WERI-Rb-1 (cell line): ENCODE measurements around the gene PRR3.

Source experiments
- DNase-seq: peaks from one replicate; pipeline ENCODE4 v3.0.0-alpha.2; 2020
- H3K27ac ChIP-seq: fragments of 250-450 bp; sonication (Bioruptor Pico); 2 replicates; pipeline ENCODE4 v1.5.1; 2020; ENCODE audit warnings: mild to moderate bottlenecking, moderate library complexity
- H3K27me3 ChIP-seq: fragments of 250-450 bp; sonication (Bioruptor Pico); 2 replicates; pipeline ENCODE4 v1.5.1; 2021; ENCODE audit warnings: mild to moderate bottlenecking, low read depth, moderate library complexity; ENCODE audit not compliant: insufficient read depth, severe bottlenecking
- H3K36me3 ChIP-seq: fragments of 250-450 bp; sonication (Bioruptor Pico); 2 replicates; pipeline ENCODE4 v1.5.1; 2020; ENCODE audit warnings: mild to moderate bottlenecking, moderate library complexity
- H3K4me3 ChIP-seq: 2 replicates; pipeline ENCODE4 v1.5.1; 2011; ENCODE audit warnings: low read depth, mild to moderate bottlenecking, control low read depth, low read length
- H3K9me3 ChIP-seq: fragments of 250-450 bp; sonication (Bioruptor Pico); 2 replicates; pipeline ENCODE4 v1.5.1; 2021; ENCODE audit warnings: mild to moderate bottlenecking, moderate library complexity; ENCODE audit not compliant: severe bottlenecking
- CTCF ChIP-seq: IDR thresholded peaks from 2 replicates; pipeline ENCODE4 v1.5.1; 2011; ENCODE audit warnings: low read depth, mild to moderate bottlenecking, control low read depth, inconsistent platforms, low read length

Gene PRR3

GRCh38 chr6:30572148-30572547, 15.1 kb downstream of the PRR3 start:
- peak overlapping the region; percentile 95 for H3K27ac ChIP-seq
- TF ChIP-seq CTCF: no peak

GRCh38 chr6:30573113-30573512, 16.0 kb downstream of the PRR3 start:
- Histone ChIP-seq H3K36me3 (peaks cover 62% of the 10 kb centered on the region), H3K27ac (no peak overlapping the region), H3K9me3 (no peaks in the 10 kb centered on the region), H3K27me3 (no peaks in the 10 kb centered on the region), H3K4me3 (no peak overlapping the region)
- no peak for DNase-seq
- no peak for TF ChIP-seq CTCF

More at GRCh38 chr6:30572148-30572547, 15.1 kb downstream of the PRR3 start:
- peak overlapping the region; percentile 73 for H3K4me3 ChIP-seq
- peaks cover 52% of the 10 kb centered on the region for H3K36me3 ChIP-seq
- DNase-seq: no peak
- no peaks in the 10 kb centered on the region for H3K27me3 ChIP-seq
- H3K9me3 ChIP-seq: no peaks in the 10 kb centered on the region

- TF ChIP-seq CTCF: no peak
- Histone ChIP-seq H3K36me3 (peaks cover 98% of the 10 kb centered on the region), H3K4me3 (no peak overlapping the region), H3K27ac (no peak overlapping the region), H3K9me3 (no peaks in the 10 kb centered on the region), H3K27me3 (no peaks in the 10 kb centered on the region)
- DNase-seq: no peak
These were observed 21.0 kb downstream of the PRR3 start for GRCh38 chr6:30578051-30578450.

- DNase-seq: no peak
- peaks cover 99% of the 10 kb centered on the region for H3K36me3 ChIP-seq
- no peaks in the 10 kb centered on the region for H3K9me3 ChIP-seq
- no peak overlapping the region for H3K4me3 ChIP-seq
- no peaks in the 10 kb centered on the region for H3K27me3 ChIP-seq
- TF ChIP-seq CTCF: no peak
- H3K27ac ChIP-seq: no peak overlapping the region
These were observed 26.8 kb downstream of the PRR3 start for GRCh38 chr6:30583921-30584320.

GRCh38 chr6:30589754-30590358, 32.8 kb downstream of the PRR3 start:
- DNase-seq: no peak
- Histone ChIP-seq H3K9me3 (no peaks in the 10 kb centered on the region), H3K27ac (no peak overlapping the region), H3K27me3 (no peaks in the 10 kb centered on the region), H3K36me3 (peaks cover 96% of the 10 kb centered on the region), H3K4me3 (no peak overlapping the region)
- no peak for TF ChIP-seq CTCF

- Histone ChIP-seq H3K9me3 (no peaks in the 10 kb centered on the region), H3K27me3 (no peaks in the 10 kb centered on the region), H3K4me3 (no peak overlapping the region), H3K36me3 (peaks cover 96% of the 10 kb centered on the region), H3K27ac (no peak overlapping the region)
- no peak for TF ChIP-seq CTCF
- DNase-seq: no peak
These were observed 33.4 kb downstream of the PRR3 start for GRCh38 chr6:30590509-30590908.
